Activated CD4-positive, alpha-beta T cell treated with anti-CD3 and anti-CD28 coated beads, Interleukin-2, amount 50 U/mL, for 48 hours (primary cell): Measurements from ENCODE around the gene BDH1.

Source experiments
- DNase-seq, 2 experiments: peaks; one replicate each; pipeline ENCODE4 v3.0.0-alpha.2; 2020

BDH1 gene

GRCh38 chr3:197504641-197505121, 51.1 kb downstream of the BDH1 start:
- DNase-seq = no peak

GRCh38 chr3:197504229-197504628, 51.5 kb downstream of the BDH1 start:
- DNase-seq = no peak

- DNase-seq = no peak
Observed at GRCh38 chr3:197503652-197504051, 52.1 kb downstream of the BDH1 start.

GRCh38 chr3:197501879-197502620, 53.7 kb downstream of the BDH1 start:
- peak; percentile 64 to 68 for DNase-seq

- no peak for DNase-seq
Observed at GRCh38 chr3:197501496-197501878, 54.3 kb downstream of the BDH1 start.

- no peak for DNase-seq
Observed at GRCh38 chr3:197500812-197501211, 55.0 kb downstream of the BDH1 start.

- no peak for DNase-seq
Observed at GRCh38 chr3:197499427-197499826, 56.3 kb downstream of the BDH1 start.

GRCh38 chr3:197498499-197499241, 57.1 kb downstream of the BDH1 start:
- no peak for DNase-seq

GRCh38 chr3:197496746-197497125, 59.0 kb downstream of the BDH1 start:
- no peak for DNase-seq

GRCh38 chr3:197495999-197496745, 59.6 kb downstream of the BDH1 start:
- no peak for DNase-seq

- DNase-seq = no peak
Observed at GRCh38 chr3:197495499-197495898, 60.3 kb downstream of the BDH1 start.

GRCh38 chr3:197495059-197495455, 60.7 kb downstream of the BDH1 start:
- no peak for DNase-seq

GRCh38 chr3:197494366-197495058, 61.3 kb downstream of the BDH1 start:
- no peak for DNase-seq

GRCh38 chr3:197493049-197493448, 62.7 kb downstream of the BDH1 start:
- DNase-seq = no peak

- DNase-seq = no peak
Observed at GRCh38 chr3:197491923-197492664, 63.7 kb downstream of the BDH1 start.

GRCh38 chr3:197491478-197491877, 64.3 kb downstream of the BDH1 start:
- no peak for DNase-seq

- DNase-seq = no peak
Observed at GRCh38 chr3:197490098-197491058, 65.4 kb downstream of the BDH1 start.

GRCh38 chr3:197487911-197488391, 67.8 kb downstream of the BDH1 start:
- no peak for DNase-seq

- no peak for DNase-seq
Observed at GRCh38 chr3:197486861-197487260, 68.9 kb downstream of the BDH1 start.

- no peak for DNase-seq
Observed at GRCh38 chr3:197485143-197485542, 70.6 kb downstream of the BDH1 start.
